ENCODE results near the gene POTEM.
"Not testable (repeated sequence)": the region's sequence is repeated elsewhere in the genome, so short reads cannot be mapped to it uniquely, and the experiment has no call there.

The POTEM gene

GRCh38 chr14:19038060-19038664, 70.9 kb downstream of the POTEM start:
- DNase-seq, result not testable (repeated sequence)

- DNase-seq, result not testable (repeated sequence)
Measured at GRCh38 chr14:19038785-19039184, 71.6 kb downstream of the POTEM start.

DNA sequence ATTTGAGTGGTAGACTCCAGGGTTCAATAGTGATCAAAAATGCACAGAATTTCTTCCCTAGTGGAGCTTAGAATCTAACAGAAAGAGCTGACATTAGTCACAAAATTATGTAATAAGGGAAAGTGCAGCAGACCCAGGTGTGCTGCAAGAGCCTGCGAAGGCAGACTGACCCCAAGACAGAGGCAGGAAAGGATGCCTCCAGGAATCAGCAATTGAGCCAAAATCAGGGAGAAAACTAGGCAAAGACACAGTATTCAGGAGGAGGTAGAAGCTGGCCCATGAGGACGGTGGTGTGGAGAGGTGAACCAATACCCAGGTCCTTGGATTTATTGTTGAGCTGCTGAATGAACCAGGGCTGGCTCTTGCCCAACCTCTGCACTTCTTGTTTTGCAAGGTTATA, 76.2 kb downstream of the POTEM start:
- DNase-seq, result not testable (repeated sequence)

Measured in 8988T (cell line).